Skin of body (tissue), 2 donors: ENCODE data around the gene TARBP1. TPM values are rescaled to one million over a fixed set of nuclear protein-coding genes. Genes with fewer than 3 reads are reported as not detected.
A peak's percentile ranks its signal among the peaks of the same experiment; 100 is the strongest.

Source experiments
- DNase-seq: peaks from one replicate; lab custom pipeline; 2025; lab: John Stamatoyannopoulos, UW
- total RNA-seq: library from RNA; depleted of rRNA; stranded (reverse); fragments of >200 nt; gene quantifications from one replicate; pipeline ENCODE4 v1.2.3, GENCODE V29; 2014

TARBP1 gene
- total RNA-seq, 1 donor from 2014 or later = 37.1 TPM

DNA sequence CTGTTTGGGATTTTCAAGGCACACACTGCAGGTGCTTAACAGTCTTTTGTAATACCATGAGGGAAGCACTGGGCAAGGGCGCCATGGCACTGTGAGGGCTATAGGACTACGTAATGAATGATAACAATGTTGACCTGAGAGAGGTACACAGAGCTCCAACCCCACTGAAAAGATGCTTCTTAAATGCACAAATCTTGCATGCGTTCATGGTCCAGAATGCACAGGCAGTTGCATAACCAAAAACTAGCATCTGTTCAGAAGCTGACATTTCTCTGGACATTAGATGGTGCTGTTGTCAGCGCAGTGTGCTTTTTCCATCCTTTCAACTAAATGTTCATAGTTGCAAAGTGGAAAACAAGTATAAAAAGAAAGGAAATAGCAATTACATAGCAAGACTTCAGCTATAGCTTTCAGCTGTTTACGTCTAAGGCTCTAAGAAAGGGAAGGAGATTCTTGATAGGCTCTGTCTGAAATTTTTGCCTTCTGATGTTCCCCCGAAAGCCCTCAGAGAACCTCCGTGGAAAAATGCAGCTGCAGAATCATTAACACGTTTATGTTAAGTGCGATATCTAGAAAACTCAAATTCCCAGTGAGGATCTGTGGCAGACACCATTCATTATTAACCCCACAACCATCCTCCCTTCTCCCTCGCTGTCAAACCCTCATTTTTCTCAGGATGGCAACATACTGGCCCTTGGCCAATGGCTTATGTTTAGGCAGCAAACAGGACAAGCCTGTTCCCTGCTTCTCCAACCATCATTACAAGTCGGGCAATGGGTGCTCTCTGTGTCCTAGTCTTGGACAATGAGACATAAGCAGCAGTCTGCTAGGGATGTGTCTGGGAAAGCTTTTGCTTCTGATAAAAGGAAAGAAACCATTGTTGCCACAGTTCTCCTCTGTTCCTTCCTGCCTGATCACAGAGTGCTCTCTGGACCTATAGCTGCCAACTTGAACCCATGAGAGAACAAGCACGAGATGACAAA, 8.2 kb upstream of the TARBP1 start:
- peak; percentile 95 for DNase-seq

DNA sequence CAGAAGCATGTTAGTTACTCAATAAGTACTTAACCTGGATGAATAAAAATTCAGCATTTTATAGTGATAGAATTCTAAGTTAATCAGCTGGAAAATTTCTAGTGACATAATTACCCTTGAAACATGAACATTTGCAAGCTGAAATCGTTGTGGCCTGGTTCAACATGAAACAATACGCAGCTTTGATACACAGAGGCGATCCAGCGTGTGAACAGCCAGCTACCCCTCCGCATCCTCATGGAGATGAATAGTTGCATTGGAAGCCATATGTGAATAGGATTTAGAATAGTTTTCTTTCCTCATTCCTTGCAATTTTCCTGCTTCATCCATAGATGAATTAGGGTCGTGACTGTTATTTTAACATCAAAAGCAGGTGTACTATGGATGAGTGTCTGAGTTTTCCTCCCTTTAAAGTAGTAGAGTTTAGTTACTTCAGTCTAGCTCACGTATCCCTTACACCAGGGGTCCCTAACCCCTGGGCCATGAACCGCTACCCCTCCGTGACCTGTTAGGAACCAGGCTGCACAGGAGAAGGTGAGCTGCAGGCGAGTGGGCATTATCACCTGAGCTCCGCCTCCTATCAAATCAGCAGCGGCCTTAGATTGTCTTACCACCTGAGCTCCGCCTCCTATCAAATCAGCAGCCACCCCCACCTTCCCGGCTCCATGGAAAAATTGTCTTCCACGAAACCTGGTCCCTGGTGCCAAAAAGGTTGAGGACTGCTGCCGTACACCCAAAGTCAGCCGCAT, 6.2 kb upstream of the TARBP1 start:
- DNase-seq = no peak

DNA sequence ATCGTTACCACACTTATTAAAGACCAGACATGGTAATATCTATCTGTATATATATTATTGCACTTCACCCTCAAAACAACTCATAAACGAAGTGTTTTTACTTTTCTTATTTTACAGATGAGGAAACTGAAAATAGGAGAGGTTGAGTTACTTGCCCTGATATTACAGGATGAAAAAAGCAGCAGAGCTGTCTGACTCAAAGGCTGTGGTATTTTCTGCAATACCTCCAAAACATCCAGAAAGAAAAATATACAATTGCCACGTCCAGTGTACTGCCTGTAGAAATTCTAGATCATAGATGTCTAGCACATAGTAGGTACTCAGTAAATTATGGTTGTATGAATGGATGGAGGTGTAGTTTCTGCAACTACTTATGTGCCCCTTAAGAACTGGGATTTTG, 5.2 kb upstream of the TARBP1 start:
- no peak for DNase-seq

DNA sequence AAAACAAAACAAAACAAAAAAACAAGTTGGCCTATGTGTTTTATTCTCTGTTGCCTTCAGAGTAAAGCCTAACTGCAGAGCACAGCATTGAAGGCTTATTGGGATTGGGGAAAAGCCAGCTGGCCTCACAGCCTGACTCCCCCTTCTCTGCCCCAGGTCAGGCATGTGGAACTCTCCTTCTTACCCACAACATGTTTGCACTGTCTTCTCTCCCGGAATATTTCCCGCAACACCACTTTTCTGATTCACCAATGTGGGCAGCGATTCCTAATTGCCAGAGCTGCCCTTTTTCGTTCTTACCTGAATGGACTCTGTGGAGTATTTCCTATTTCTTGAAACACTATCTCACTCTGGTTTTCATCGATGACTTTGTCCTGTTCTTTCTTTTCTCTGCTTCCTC, 2.8 kb upstream of the TARBP1 start:
- no peak for DNase-seq

DNA sequence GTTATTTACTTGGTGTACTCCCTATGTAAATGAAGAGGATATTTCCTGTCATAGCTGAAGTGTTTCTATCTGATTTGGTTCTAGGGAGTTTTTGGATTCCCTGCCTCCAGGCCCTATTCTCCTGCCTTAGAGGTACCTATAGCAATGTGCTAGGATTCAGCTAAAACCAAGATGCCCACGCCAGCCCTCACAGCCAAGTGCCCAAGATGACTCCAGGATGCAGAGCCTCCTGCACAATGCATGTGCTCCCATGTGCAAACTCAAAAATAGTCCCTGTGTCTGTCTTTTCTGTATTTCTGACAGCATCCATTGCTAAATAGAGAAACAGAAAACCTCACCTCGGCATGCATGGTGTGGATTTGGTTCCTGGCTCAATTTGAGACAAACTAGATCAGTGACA, 887 bp upstream of the TARBP1 start:
- no peak for DNase-seq

DNA sequence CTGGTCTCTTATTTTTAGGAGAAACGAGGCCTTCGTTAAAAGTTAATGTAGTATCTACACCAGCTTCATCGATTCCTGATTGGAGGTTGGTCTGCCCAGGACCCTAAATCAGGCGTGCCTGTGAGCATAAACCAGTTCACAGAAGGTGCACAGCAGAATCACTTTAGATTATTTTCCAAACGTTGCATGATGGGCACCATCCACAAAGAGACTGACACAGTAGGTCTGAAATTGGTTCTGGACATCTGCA, 256 bp upstream of the TARBP1 start:
- no peak for DNase-seq

DNA sequence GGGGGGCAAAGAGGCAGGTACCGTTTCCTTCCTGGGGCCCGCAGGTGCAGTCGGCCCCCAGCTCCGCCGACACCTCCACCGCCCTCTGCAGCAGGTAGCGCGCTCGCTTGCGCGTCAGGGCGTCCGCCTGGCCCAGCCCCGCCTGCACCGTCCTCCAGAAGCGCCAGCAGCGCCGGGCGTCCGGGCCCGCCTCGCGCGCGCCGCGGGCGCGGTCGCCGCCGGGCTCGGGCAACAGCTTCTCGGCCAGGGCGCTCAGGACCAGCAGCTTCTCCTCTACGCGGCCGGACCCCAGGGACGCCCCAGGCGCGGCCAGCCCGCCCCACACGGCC, 863 bp downstream of the TARBP1 start:
- DNase-seq = no peak

DNA sequence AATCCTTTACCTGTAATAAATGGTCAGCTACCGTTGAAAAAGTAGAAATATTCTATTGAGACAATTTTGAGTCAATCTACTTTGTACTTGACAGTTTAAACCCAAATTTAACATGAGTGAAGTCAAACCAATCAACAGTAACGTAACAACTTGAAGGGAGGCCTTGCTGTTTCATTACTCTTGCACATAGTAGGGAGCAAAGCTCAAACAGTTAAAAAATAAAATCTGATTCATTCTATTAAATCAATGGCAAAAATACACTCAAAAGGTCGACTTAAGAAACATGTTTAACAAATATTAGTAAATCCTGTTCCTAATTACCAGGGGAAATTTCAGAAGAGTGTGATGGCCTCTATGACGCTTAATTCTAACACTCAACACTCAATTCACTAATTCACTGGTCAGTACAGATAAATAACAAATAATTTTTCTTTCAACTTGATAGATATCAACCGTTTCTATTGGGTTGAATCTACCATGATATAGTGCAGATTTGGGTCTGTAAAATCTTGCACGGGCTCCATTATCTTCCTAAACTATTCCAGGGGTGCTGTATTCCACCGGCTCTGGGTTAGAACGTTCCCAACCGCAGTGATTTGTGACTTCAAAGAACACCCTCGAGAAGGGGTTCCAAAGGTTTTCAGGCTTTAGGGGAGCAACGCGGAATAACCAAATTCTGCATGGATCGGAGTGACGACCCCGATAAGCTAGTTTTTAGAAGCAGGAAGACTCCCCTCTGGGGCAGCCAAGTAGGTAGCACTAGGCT, 1.4 kb downstream of the TARBP1 start:
- no peak for DNase-seq

DNA sequence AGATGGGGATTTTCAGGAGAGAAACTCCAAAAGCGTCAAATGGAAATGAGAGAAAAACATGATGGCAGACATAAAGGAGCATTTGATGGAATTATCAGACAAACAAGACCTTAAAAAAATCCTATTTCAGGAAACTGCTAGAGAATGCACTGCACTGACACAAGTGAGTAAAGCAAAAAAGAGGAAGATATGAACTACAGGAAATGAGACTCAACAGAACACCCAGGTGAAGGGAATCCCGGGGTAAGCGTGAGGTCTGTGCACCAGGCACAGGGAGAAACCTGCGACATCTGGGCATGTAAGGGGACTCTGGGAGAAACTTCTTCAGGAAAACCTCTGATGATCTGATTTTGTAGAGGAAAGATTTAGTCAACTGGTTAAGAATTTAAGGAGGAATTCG, 2.8 kb downstream of the TARBP1 start:
- DNase-seq = no peak

DNA sequence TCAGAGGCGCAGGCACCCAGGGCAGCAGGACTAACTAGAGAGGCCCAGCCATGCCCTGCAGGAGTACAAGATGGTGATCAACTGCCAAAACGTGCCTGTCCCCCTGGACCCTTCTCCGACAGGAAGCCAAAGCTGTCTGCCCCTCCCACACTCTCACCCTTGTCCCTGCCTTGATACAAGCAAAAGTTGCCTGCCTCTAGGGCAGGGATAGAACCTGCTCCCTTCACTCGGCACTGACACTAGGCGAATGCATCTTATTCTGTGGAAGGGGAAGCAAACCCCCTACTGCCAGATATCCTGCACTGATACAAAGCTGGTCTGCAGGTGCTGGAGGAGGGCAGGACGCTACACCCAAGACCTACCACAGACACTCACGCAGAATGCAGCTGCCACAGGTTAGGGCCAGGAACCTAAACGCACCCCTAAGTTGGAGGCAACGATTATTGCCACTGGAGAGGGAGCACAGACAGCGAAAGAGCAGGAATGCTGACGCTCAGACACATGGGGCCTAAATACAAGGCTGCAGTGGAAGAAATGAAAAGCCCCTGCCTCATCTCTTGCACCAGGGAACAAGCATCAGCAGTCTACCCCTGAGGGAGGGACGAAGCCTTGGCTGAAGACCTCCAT, 3.7 kb downstream of the TARBP1 start:
- no peak for DNase-seq

DNA sequence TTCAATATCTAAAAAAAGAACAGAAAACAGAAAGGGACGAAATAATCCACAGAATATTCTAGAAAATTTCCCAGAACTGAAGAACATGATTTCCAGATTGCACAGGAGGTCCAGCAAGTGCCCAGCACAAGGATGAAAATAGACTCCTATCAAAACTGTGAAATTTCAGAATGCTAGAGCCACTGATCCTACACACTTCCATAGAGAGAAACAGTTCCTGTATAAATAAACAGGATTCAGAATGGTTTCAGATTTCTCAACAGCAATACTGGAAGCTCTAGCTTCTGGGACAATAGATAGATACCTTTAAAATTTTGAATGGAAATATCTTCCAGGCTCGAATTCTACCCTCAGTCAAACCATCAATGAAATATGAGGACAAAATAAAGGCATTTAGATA, 4.6 kb downstream of the TARBP1 start:
- no peak for DNase-seq

DNA sequence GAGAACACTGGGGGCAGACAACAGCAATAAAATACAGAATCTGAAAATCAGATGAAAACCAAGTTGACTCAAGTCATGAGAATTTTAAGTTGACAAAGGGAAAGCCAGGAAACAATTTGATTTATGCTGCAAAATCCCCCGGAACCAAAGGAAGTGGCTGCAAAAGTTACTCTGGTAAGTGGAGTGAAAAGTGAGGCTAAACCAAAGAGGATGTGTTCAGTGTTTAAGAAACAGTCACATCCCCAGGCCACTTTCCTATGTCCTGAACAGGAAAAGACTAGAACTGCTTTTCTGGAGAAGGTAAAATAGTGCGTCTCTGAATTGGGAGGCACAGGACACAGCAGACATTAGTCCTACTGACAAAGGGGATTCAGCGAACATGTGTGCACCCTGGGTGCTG, 5.9 kb downstream of the TARBP1 start:
- DNase-seq = no peak

DNA sequence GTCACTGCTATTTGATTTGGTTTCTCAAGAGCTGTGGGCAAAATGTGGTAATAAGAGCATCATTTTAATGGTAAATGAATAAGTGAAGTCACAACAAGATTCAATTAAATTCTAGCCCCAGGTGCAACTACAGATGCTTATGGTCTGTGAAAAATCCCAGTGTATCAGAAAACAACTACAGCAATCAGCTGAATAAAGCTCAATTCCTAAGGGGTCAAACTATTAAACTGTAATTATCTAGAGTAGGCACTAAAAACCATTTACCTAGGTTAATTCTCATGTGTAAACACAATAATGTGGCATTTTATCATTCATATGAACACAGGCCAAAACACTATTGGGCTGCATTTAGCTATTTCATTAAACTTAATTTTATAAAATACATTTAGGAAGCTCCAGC, 9.6 kb downstream of the TARBP1 start:
- DNase-seq = no peak

DNA sequence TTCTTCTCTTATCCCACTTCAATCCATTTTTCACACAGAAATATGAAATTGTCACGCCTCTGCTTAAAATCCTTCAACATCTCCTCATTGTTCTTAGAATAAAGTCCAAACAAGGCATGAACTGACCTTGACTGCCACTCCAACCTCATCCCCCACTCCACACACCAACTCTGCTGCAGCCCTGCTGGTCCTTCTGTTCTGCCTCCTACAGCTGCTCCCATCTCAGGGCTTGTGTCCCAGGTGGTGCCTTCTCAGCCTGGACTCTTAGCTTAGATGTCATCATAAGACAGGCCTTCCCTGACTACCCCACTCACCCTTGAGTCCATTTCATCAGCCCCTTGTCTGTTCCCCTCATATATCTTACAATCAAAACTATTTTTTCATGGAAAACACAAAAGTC, 10.4 kb downstream of the TARBP1 start:
- DNase-seq = no peak

DNA sequence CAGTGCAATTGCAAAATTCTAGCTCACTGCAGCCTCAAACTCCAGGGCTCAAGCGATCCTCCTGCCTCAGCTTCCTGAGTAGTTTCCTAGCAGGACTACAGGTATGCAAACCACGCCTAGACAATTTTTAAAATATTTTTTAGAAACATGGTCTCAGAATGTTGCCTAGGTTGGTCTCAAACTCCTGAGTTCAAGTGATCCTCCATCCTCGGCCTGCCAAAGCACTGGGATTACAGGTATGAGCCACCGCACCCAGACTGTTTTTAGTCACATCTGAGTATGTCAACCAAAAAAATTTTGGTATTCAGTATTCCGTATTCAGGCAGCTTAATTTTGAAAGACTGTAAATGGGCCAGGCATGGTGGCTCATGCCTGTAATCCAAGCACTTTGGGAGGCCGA, 11.2 kb downstream of the TARBP1 start:
- no peak for DNase-seq

DNA sequence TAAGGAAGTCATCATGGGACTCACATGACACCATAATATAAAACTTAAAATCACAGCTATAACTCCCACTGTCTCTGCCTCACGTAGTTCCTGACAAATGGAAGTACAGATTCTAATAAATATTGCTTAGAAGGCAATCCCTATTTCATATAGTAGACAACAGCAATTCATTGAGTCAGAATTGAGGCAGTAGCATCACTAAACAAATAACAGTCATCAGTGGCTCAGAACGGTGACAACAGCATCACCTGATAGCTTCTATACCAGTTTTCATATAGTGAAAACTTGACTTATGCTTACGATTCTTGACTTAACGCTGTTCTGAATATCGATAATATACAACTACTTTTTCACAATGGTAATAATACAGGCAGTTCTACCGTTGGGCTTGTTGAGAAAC, 12.0 kb downstream of the TARBP1 start:
- no peak for DNase-seq

DNA sequence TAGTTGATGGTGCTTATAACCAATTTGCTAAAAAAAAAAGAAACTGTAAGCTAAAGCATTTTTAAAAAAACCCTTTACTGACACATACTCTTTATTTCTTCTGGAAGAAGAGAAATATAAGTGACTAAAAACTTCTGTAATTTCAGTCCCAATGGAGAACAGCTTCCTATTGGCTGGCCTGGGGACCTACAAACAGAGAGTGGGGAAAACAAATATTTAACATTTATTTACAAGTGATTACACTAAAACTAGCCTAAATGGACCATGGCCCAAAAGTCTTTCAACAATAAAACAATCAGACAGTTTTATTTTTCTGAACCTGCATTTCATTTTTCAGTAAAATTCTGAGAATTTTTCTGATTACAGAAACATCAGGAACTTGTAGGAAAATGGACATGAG, 15.2 kb downstream of the TARBP1 start:
- no peak for DNase-seq

DNA sequence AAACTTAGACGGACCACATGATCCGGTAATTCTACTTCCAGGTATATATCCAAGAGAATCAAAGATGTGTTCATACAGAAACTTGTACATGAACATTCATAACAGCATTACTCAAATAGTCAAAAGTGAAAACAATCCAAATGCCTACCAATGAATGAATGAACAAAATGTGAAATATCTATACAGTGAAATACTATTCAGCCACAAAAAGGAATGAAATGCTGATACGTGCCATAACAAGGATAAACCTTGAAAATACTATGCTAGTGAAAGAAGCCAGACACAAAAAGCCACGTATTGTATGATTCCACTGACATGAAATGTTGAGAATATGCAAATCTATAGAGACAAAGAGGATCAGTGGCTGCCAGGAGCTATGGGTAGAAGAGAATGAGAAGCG, 18.3 kb downstream of the TARBP1 start:
- DNase-seq = no peak

DNA sequence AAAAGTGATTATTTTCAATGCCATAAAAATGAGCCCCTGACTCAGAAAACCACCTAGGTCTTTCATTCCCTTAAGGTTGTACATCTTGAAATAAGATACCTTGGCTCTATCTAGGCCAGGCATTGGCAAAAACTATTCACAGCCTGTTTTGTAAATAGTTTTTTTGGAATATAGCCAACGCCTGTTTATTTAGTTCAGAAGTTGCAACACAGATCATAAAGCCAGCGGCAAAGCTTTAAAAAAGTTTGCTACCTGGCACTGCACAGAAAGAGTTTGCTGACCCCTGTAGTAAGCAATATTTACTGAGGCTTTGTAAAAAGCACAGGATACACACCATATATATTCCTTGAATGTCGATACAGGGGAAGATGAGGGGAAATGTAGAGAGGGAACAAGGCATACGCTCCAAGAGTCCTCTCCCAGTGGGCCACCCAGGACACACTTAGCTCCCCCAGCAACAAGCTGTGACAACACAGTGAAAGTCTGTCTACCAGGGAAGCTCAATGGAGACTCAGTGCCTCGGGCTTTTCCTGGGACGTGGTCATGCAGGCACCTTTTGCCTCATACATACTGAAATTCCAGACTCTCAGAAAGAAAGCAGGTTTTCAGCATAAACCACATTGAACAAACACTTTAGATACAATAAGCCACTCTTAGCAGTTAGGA, 20.5 kb downstream of the TARBP1 start:
- no peak for DNase-seq

DNA sequence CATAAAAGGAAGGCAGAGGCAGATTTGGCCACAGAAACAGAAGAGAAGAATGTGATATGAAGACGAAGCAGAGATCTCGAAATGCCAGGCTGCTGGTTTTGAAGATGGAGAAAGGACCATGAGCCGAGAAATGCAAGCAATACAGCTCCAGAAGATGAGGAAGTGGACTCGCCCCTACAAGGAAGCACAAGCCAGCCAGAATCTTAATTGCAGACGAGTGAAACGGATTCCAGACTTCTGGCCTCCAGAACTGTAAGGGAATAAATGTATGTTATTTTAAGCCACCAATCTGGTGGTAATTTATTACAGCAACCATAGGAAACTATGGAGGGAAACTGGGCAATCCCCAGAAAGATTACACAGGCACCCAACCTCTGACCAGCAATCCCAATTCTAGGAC, 24.1 kb downstream of the TARBP1 start:
- DNase-seq = no peak

DNA sequence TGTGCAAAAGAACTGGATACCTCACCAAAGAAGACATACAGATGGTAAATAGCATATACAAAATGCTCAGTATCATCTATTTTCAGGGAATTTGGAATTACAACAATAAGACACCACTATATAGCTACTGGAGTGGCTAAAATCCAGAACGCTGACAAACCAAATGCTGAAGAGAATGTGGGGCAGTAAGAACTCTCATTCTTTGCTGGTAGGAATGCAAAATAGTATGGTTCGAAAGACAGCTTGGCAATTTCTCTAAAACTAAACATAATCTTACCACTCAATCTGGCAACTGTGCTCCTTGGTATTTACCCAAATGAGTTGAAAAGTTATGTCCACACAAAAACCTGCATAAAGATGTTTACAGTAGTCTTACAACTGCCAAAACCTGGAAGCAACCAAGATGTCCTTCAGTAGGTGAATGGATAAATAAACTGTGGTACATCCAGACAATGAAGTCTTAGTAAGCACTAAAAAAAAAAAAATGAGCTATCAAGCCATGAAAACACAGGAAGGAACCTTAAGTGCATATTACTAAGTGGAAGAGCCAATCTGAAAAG, 26.5 kb downstream of the TARBP1 start:
- DNase-seq = no peak
